ENCODE results near the gene SLC66A1.

Gene SLC66A1

DNA sequence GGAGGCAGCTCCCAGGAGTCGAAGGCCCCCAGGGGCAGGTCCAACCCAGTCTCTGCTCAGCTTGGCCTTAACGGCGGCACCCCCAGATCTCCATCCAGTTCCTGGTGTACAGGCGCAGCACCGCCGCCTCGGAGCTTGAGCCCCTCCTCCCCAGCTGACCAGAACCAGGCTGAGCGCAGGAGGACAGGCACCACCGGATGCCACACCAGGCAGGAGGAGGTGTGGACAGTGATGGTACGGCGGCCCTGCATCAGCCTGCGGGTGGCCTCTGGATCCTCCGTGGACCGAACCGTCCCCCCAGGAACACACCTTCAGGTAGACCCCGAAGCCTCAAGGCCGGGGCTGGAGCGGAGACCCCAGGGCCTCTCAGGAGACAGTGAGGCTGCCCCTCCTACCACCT lies 16.4 kb downstream of the SLC66A1 start:
- Histone ChIP-seq H3K9ac (ENCODE audit: low read length) (no peak overlapping the region), H3K4me1 (ENCODE audit: control insufficient read depth, low read depth, low read length) (no peaks in the 10 kb centered on the region), H3K4me3 (ENCODE audit: low read length) (no peak overlapping the region), H3K9me3 (ENCODE audit: control insufficient read depth, low read depth, low read length) (no peaks in the 10 kb centered on the region), H3K27me3 (ENCODE audit: control insufficient read depth, insufficient read depth, low read length) (no peaks in the 10 kb centered on the region), H3K27ac (ENCODE audit: low read length) (no peak overlapping the region), H3K36me3 (ENCODE audit: control insufficient read depth, low read depth, low read length) (peaks cover 24% of the 10 kb centered on the region)

- Histone ChIP-seq H3K27ac (ENCODE audit: low read length) (no peak overlapping the region), H3K9ac (ENCODE audit: low read length) (no peak overlapping the region), H3K36me3 (ENCODE audit: control insufficient read depth, low read depth, low read length) (peaks cover 24% of the 10 kb centered on the region), H3K4me3 (ENCODE audit: low read length) (no peak overlapping the region), H3K9me3 (ENCODE audit: control insufficient read depth, low read depth, low read length) (no peaks in the 10 kb centered on the region), H3K27me3 (ENCODE audit: control insufficient read depth, insufficient read depth, low read length) (no peaks in the 10 kb centered on the region), H3K4me1 (ENCODE audit: control insufficient read depth, low read depth, low read length) (no peaks in the 10 kb centered on the region)
Observed at GRCh38 chr1:19329188-19329587, 17.1 kb downstream of the SLC66A1 start.

DNA sequence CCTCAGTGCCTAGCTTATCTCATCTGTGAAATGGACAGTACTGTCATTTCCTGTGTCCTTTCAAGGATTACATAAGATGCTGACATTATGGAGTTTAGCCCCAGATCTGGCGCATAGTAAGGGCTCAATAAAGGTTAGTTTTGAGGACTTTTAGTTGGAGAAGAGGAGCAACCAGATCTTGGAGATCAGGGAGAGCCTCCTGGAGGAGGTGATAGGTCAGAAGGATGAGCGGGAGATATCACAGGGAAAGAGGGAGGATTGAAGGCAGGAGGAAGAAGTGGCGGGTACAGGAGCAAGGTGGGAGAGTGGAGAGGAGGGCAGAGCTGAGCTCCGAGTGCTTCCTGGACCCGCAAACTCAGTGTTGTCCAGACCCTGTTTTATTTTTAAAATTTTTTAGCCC lies 17.5 kb downstream of the SLC66A1 start:
- H3K4me3 ChIP-seq (ENCODE audit: low read length): no peak overlapping the region
- H3K27ac ChIP-seq (ENCODE audit: low read length): no peak overlapping the region
- no peaks in the 10 kb centered on the region for H3K27me3 ChIP-seq (ENCODE audit: control insufficient read depth, insufficient read depth, low read length)
- H3K36me3 ChIP-seq (ENCODE audit: control insufficient read depth, low read depth, low read length): peaks cover 24% of the 10 kb centered on the region
- no peaks in the 10 kb centered on the region for H3K9me3 ChIP-seq (ENCODE audit: control insufficient read depth, low read depth, low read length)
- no peaks in the 10 kb centered on the region for H3K4me1 ChIP-seq (ENCODE audit: control insufficient read depth, low read depth, low read length)
- no peak overlapping the region for H3K9ac ChIP-seq (ENCODE audit: low read length)

GRCh38 chr1:19330449-19331135 lies 18.5 kb downstream of the SLC66A1 start:
- Histone ChIP-seq H3K36me3 (ENCODE audit: control insufficient read depth, low read depth, low read length) (peaks cover 16% of the 10 kb centered on the region), H3K27ac (ENCODE audit: low read length) (no peak overlapping the region), H3K4me3 (ENCODE audit: low read length) (no peak overlapping the region), H3K9me3 (ENCODE audit: control insufficient read depth, low read depth, low read length) (no peaks in the 10 kb centered on the region), H3K27me3 (ENCODE audit: control insufficient read depth, insufficient read depth, low read length) (no peaks in the 10 kb centered on the region), H3K4me1 (ENCODE audit: control insufficient read depth, low read depth, low read length) (no peaks in the 10 kb centered on the region), H3K9ac (ENCODE audit: low read length) (no peak overlapping the region)

DNA sequence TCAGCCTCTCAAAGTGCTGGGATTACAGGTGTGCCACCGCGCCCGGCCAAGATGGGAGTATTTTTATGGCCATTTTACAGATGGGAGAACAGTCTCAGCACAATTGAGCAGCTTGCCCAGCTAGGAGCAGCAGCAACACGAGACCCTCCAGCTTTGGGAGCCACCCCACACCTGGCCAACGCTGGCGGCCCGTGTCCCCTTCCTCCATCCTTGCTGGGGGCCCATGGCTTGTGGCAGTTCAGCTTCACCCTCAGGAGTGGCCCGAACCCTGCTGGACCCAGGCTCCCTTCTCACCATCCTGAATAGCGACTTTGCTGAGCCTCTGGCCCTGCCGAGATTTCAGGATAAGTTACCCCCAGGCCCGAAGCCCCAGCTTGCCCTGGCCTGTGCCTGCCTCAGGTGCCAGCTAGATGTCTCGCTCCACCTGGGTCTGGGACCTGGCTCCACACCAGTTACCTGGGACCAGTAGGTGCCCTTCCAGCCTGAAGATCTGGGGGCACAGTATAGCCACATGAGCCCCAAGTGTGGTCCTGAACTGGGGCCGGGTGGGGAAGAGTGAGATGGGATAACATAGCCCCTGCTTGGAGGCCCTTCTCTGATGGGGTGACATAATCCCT lies 19.2 kb downstream of the SLC66A1 start:
- H3K9ac ChIP-seq (ENCODE audit: low read length): no peak overlapping the region
- H3K27me3 ChIP-seq (ENCODE audit: control insufficient read depth, insufficient read depth, low read length): no peaks in the 10 kb centered on the region
- H3K4me1 ChIP-seq (ENCODE audit: control insufficient read depth, low read depth, low read length): no peaks in the 10 kb centered on the region
- no peak overlapping the region for H3K4me3 ChIP-seq (ENCODE audit: low read length)
- H3K27ac ChIP-seq (ENCODE audit: low read length): no peak overlapping the region
- H3K9me3 ChIP-seq (ENCODE audit: control insufficient read depth, low read depth, low read length): no peaks in the 10 kb centered on the region
- peaks cover 13% of the 10 kb centered on the region for H3K36me3 ChIP-seq (ENCODE audit: control insufficient read depth, low read depth, low read length)

DNA sequence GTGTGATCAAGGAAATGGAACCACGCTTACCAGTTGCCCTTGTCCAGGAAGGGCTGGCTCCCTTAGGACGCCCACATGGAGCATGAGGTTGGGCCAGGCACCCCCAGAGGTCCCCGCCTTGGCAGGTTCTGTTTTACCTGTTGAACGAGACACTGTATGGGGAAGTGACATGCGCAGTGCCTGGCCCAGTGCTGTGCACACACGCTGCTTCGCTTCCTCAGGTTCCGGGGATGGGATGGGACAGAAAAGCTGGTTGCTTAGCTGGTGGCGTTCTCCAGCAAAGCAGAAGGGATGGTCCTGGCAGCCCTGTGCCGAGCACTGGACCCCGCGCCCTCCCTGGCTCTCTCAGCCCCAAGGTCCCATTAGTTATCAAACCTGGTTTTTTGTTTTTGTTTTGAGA lies 20.7 kb downstream of the SLC66A1 start:
- no peak overlapping the region for H3K9ac ChIP-seq (ENCODE audit: low read length)
- no peaks in the 10 kb centered on the region for H3K4me1 ChIP-seq (ENCODE audit: control insufficient read depth, low read depth, low read length)
- no peaks in the 10 kb centered on the region for H3K27me3 ChIP-seq (ENCODE audit: control insufficient read depth, insufficient read depth, low read length)
- peaks cover 8% of the 10 kb centered on the region for H3K36me3 ChIP-seq (ENCODE audit: control insufficient read depth, low read depth, low read length)
- no peak overlapping the region for H3K4me3 ChIP-seq (ENCODE audit: low read length)
- H3K27ac ChIP-seq (ENCODE audit: low read length): no peak overlapping the region
- H3K9me3 ChIP-seq (ENCODE audit: control insufficient read depth, low read depth, low read length): no peaks in the 10 kb centered on the region

DNA sequence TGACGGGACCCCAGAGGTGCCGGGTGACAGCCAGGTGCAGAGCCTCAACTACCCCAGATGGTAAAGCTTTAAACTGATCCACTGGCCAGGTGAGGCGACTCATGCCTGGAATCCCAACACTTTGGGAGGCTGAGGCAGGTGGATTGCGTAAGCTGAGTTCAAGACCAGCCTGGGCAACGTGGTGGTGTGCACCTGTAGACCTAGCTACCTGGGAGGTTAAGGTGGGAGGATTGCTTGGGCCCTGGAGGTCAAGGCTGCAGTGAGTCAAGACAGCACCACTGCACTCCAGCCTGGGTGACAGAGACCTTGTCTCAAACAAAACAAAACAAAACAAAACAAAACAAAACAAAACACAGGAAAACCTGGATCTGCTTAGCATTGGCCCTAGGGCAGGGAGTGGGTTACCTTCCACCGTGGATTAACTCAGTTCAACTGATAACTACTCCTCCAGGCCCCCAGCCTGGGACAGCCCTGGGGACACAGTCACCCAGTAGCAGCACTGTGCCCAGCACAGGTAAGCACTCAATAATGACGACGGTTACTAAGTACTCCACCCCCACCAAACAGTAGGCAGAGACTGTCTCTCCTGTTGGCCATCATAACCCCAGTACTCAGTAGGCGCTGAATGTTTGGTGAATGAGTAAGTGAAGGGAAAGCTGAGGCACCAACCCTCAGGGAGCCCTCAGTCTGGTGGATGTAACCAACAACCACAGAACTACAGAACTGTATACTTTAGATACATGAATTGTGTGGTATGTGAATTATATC lies 21.6 kb downstream of the SLC66A1 start:
- no peak overlapping the region for H3K9ac ChIP-seq (ENCODE audit: low read length)
- H3K27me3 ChIP-seq (ENCODE audit: control insufficient read depth, insufficient read depth, low read length): no peaks in the 10 kb centered on the region
- no peak overlapping the region for H3K27ac ChIP-seq (ENCODE audit: low read length)
- H3K4me3 ChIP-seq (ENCODE audit: low read length): no peak overlapping the region
- no peaks in the 10 kb centered on the region for H3K9me3 ChIP-seq (ENCODE audit: control insufficient read depth, low read depth, low read length)
- H3K4me1 ChIP-seq (ENCODE audit: control insufficient read depth, low read depth, low read length): peaks cover 4% of the 10 kb centered on the region
- H3K36me3 ChIP-seq (ENCODE audit: control insufficient read depth, low read depth, low read length): peaks cover 5% of the 10 kb centered on the region

DNA sequence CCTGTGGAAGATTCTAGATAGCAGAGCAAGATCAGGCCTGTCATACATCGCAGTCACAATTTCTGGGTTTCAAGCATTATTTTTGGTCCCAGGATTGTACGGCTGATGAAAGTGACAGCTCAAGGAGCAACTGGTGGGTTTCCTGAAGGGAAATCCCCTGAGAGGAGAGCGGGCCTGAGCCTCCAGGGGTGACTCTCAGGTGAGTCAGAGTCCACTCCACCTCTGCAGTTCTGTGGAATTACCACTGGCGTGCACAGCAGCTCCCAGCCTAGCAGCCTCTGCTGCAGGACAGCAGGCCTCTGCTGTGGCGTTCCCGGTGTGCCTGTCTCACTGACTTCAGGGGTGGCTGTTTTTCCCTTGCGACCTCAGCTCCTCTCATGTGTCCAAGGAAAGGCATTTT lies 24.4 kb downstream of the SLC66A1 start:
- no peak overlapping the region for H3K9ac ChIP-seq (ENCODE audit: low read length)
- no peak overlapping the region for H3K4me3 ChIP-seq (ENCODE audit: low read length)
- no peak overlapping the region for H3K27ac ChIP-seq (ENCODE audit: low read length)
- no peaks in the 10 kb centered on the region for H3K27me3 ChIP-seq (ENCODE audit: control insufficient read depth, insufficient read depth, low read length)
- peaks cover 3% of the 10 kb centered on the region for H3K36me3 ChIP-seq (ENCODE audit: control insufficient read depth, low read depth, low read length)
- peaks cover 7% of the 10 kb centered on the region for H3K4me1 ChIP-seq (ENCODE audit: control insufficient read depth, low read depth, low read length)
- H3K9me3 ChIP-seq (ENCODE audit: control insufficient read depth, low read depth, low read length): no peaks in the 10 kb centered on the region

- Histone ChIP-seq H3K27ac (ENCODE audit: low read length) (no peak overlapping the region), H3K9ac (ENCODE audit: low read length) (peak overlapping the region; percentile 32), H3K4me3 (ENCODE audit: low read length) (no peak overlapping the region), H3K4me1 (ENCODE audit: control insufficient read depth, low read depth, low read length) (peaks cover 7% of the 10 kb centered on the region), H3K27me3 (ENCODE audit: control insufficient read depth, insufficient read depth, low read length) (no peaks in the 10 kb centered on the region), H3K9me3 (ENCODE audit: control insufficient read depth, low read depth, low read length) (no peaks in the 10 kb centered on the region), H3K36me3 (ENCODE audit: control insufficient read depth, low read depth, low read length) (peaks cover 3% of the 10 kb centered on the region)
Observed at GRCh38 chr1:19337289-19337688, 25.2 kb downstream of the SLC66A1 start.

DNA sequence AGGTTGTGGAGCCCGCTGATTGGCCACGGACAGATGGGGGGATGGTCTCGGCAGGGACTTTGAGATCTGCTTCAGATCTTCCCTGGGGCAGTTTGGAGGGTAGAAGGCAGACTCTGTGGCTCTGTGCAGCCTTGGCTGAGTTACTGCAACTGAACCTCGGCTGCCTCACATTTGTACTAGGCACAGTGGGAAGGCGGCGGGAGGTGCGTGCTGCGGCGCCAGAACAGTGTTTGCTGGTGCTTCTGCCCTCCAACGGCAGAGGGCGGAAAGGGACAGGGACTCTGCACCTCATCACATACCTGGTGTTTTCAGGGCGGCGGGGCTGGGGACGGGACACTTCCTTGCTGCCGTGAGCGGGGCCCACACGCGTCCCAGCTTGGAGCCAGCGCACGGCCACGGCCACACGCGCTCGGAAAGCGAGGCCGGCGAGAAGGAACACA lies 26.2 kb downstream of the SLC66A1 start:
- Histone ChIP-seq H3K27me3 (ENCODE audit: control insufficient read depth, insufficient read depth, low read length) (no peaks in the 10 kb centered on the region), H3K4me1 (ENCODE audit: control insufficient read depth, low read depth, low read length) (peaks cover 7% of the 10 kb centered on the region), H3K36me3 (ENCODE audit: control insufficient read depth, low read depth, low read length) (peaks cover 7% of the 10 kb centered on the region), H3K27ac (ENCODE audit: low read length) (peak overlapping the region; percentile 35), H3K9me3 (ENCODE audit: control insufficient read depth, low read depth, low read length) (no peaks in the 10 kb centered on the region), H3K9ac (ENCODE audit: low read length) (peak overlapping the region; percentile 32), H3K4me3 (ENCODE audit: low read length) (peak overlapping the region; percentile 14)

- Histone ChIP-seq H3K4me1 (ENCODE audit: control insufficient read depth, low read depth, low read length) (peaks cover 7% of the 10 kb centered on the region), H3K27ac (ENCODE audit: low read length) (no peak overlapping the region), H3K27me3 (ENCODE audit: control insufficient read depth, insufficient read depth, low read length) (no peaks in the 10 kb centered on the region), H3K9ac (ENCODE audit: low read length) (no peak overlapping the region), H3K36me3 (ENCODE audit: control insufficient read depth, low read depth, low read length) (peaks cover 12% of the 10 kb centered on the region), H3K9me3 (ENCODE audit: control insufficient read depth, low read depth, low read length) (no peaks in the 10 kb centered on the region), H3K4me3 (ENCODE audit: low read length) (no peak overlapping the region)
Observed at GRCh38 chr1:19339214-19339861, 27.2 kb downstream of the SLC66A1 start.
